Cardiac fibroblast (primary cell): Measurements from ENCODE around the gene MED13L.

Experiments used
- DNase-seq, 2 donors: peaks; one replicate each; pipeline versions ENCODE4 v3.0.0 to v3.0.0-alpha.2; 2010; ENCODE audit warnings: low read depth in 2 of 2
- H3K4me3 ChIP-seq, 2 donors: replicated peaks in 1 of 2; 1 replicate in 1 of 2; 2 replicates in 1 of 2; pipeline ENCODE4 v1.5.1; 2011; ENCODE audit warnings: low read depth in 2 of 2, low read length in 2 of 2, mild to moderate bottlenecking in 2 of 2, moderate library complexity in 1 of 2
- TF ChIP-seq, protein P1 (sequence below): IDR thresholded peaks from one replicate; pipeline ENCODE4 v1.5.1; 2011; ENCODE audit warnings: low read depth, mild to moderate bottlenecking, low read length, inconsistent platforms

The MED13L gene

DNA sequence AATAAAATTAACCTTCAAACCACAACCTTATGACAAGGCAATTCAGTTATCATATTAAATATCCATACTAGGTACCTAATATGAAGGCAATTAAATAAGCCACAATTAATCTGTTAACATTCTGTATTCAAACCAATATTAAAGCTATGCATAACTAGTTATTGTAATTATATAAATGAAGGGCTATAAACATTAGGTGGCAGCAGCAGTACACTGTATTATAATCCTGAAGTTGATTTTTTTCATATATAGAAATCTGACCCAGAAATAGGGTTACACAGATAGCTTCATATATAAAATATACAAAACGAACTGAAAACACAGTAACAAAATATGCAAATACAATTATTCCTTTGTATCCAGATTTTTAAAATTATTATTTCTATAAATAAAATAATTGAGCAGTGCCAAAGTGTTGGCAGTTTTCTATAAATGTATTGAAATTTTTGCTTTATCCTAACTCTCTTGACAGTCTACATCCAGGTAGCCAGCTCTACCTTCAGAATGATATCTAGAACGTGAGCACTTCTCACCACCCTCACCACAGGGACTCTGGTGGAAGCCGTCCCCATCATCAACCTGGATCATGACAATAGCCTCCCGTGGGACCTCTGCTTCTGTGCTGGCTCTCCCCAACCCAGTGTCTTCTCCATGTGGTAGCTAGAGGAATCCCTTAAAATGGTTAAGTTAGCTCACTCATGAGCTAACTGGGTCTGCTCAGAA lies 136.2 kb downstream of the MED13L start:
- no peak overlapping the region for H3K4me3 ChIP-seq
- TF ChIP-seq, protein P1, sequence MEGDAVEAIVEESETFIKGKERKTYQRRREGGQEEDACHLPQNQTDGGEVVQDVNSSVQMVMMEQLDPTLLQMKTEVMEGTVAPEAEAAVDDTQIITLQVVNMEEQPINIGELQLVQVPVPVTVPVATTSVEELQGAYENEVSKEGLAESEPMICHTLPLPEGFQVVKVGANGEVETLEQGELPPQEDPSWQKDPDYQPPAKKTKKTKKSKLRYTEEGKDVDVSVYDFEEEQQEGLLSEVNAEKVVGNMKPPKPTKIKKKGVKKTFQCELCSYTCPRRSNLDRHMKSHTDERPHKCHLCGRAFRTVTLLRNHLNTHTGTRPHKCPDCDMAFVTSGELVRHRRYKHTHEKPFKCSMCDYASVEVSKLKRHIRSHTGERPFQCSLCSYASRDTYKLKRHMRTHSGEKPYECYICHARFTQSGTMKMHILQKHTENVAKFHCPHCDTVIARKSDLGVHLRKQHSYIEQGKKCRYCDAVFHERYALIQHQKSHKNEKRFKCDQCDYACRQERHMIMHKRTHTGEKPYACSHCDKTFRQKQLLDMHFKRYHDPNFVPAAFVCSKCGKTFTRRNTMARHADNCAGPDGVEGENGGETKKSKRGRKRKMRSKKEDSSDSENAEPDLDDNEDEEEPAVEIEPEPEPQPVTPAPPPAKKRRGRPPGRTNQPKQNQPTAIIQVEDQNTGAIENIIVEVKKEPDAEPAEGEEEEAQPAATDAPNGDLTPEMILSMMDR: no peak
- DNase-seq: no peak

DNA sequence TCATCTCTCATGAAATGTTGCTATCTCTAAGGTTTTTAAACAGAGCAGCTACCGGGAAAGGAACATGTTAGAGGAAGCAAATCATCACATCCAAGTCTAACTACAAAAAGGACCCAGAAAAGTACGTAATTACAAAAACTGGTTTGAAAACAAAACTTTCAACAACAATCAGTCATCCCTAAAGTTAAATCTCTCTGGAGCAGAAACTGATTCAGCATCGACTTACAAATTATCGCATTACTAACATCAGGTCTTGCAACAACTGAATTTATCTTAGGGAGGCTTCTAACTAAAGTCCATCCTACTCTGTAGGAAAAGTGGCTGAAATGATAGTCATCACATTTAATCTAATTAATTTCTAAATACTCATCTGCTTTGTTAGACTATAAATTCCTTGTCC lies 137.0 kb downstream of the MED13L start:
- no peak overlapping the region for H3K4me3 ChIP-seq
- DNase-seq: no peak
- TF ChIP-seq, protein P1: no peak

DNA sequence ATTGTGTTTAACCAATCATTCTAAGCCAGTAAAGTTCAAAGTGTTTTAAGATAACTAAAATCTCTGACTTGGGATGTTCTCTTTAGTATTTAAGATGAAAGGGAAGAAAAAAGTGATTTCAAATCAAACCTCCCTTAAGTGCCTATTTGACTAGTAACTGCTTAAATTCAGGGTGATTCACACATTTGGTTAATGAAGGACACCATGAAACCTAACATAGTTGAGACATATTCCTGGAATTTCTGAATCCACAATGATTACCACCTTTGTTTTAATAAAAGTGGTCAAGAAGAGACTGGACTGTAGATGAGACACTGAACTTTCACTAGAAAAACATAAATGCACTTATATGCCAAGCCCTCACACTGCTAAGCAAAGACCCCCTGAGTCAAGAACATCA lies 138.7 kb downstream of the MED13L start:
- DNase-seq: no peak
- TF ChIP-seq, protein P1: no peak
- no peak overlapping the region for H3K4me3 ChIP-seq

DNA sequence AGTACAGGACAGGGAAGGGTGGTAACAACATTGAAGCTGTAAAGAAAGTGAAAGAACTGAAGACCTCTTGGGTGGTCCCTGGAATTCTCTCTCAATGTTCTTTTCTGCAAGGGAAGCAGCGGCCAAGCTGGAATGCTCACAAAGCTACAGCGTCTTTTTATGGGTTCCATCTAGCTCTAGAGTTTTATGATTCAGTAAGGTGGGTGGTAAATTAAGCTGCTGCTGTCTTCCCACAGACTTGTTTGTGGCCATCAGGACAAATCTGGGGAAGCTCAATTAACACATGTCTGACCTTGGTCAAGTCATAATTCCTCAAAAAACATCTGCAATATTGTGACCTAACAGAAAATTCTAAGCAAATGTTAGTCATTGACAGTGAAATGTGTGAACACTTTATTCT lies 139.1 kb downstream of the MED13L start:
- TF ChIP-seq, protein P1: no peak
- H3K4me3 ChIP-seq: no peak overlapping the region
- DNase-seq: peak in 1 of 2 donors; percentile 29

DNA sequence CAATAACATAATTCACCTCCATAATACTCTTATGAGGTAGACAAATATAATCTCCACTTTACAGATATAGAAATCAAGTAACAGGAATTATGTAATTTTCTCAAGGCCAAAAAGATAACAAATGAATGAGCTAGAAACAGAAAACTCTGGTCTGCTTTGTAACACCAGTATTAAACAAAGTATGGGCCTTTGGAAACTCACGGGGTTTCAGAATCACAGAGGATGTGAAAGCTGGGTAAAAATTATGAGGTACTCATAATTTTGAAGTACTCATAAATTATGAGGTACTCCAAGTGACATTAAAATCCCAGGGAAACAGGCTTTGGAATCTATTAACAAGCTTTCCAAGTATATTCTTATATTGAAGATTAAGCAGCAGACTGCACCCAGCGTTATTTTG lies 140.2 kb downstream of the MED13L start:
- H3K4me3 ChIP-seq: no peak overlapping the region
- TF ChIP-seq, protein P1: no peak
- DNase-seq: no peak

DNA sequence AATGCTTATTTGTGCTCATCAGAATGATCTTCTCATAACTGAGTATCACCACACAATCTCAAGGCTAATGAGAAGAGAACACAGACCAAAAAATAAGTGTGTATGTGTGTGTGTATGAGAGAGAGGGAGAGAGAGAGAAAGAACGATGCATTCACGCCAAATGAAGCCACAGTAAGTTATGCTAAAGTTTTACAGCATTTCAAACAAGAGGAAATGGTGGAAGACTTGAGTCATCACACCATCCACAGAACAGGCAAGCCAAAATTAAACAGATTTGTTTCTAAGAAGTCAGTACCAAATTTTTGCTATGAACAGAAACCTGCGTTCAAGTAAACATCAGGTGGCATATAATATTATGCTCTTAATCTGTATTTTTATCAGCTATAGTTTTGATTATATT lies 141.2 kb downstream of the MED13L start:
- DNase-seq: peak; percentile 50 to 80
- TF ChIP-seq, protein P1: no peak
- no peak overlapping the region for H3K4me3 ChIP-seq
